Measurements from ENCODE around the gene STK17B. TPM values are rescaled to one million over a fixed set of nuclear protein-coding genes. Genes with fewer than 3 reads are reported as not detected.
A peak's percentile ranks its signal among the peaks of the same experiment; 100 is the strongest.

STK17B gene
- total and polyA plus RNA-seq, 2 of the 8 experiments (the other 6 are each of a cell fraction or from before 2014, with no cell fraction given): 1.8 to 10.5 TPM

DNA sequence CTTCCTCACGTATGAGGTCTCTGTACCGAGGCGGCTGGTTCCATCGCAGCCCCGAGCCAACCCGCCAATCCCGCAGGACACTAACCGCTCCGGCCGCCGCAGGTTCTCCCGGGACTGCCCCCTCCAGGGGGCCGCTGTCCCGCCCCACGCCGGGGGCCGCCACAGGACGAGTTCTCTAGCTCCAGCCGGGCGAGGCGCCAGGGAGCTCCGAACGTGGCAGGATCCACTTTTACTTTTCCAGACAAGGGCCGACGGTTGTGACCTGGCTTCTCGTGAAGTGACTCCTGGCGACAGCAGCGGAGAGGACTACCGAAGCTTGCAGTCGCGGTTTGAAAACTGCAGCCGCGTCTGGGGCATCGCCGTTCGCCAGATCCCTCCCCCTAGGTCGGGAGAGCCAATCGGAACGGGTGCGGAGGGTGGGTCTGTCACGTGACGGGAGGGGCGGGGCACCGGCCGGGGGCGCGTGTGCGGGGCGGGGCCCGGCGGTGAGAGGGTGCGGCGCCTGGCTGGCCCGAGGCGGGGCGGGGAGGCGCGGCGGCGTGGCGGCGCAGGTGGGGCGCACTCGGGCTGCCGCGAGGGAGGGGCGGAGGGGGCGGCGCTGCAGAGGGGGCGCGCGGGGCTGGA is at the start of gene STK17B (continued):
- TF ChIP-seq, protein P1, sequence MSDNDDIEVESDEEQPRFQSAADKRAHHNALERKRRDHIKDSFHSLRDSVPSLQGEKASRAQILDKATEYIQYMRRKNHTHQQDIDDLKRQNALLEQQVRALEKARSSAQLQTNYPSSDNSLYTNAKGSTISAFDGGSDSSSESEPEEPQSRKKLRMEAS (IDR thresholded peaks at IDR 0.05): peak; percentile 38; the same call in 1 of the 2 replicates
- TF ChIP-seq NRF1 (IDR thresholded peaks at IDR 0.05; ENCODE audit: low read depth, low read length): no peak
- TF ChIP-seq SIX5 (IDR thresholded peaks at IDR 0.05; ENCODE audit: low read depth, low read length): no peak
- no peak for TF ChIP-seq JUN (IDR thresholded peaks at IDR 0.05; ENCODE audit: low read depth, low read length)
- TF ChIP-seq SIRT6 (IDR thresholded peaks at IDR 0.05; ENCODE audit: low read length): no peak
- no peak for TF ChIP-seq GABPA (IDR thresholded peaks at IDR 0.05; ENCODE audit: borderline replicate concordance, insufficient read depth, low read length)
- TF ChIP-seq KDM1A (IDR thresholded peaks at IDR 0.05; ENCODE audit: borderline replicate concordance, low read length): no peak
- TF ChIP-seq BRCA1 (IDR thresholded peaks at IDR 0.05; ENCODE audit: low read depth, low read length): no peak
- no peak for TF ChIP-seq FOSL1 (IDR thresholded peaks at IDR 0.05; ENCODE audit: insufficient read depth, low read depth, low read length)
- no peak for TF ChIP-seq CEBPB (IDR thresholded peaks at IDR 0.05; ENCODE audit: low read depth, low read length)
- TF ChIP-seq, protein P2, sequence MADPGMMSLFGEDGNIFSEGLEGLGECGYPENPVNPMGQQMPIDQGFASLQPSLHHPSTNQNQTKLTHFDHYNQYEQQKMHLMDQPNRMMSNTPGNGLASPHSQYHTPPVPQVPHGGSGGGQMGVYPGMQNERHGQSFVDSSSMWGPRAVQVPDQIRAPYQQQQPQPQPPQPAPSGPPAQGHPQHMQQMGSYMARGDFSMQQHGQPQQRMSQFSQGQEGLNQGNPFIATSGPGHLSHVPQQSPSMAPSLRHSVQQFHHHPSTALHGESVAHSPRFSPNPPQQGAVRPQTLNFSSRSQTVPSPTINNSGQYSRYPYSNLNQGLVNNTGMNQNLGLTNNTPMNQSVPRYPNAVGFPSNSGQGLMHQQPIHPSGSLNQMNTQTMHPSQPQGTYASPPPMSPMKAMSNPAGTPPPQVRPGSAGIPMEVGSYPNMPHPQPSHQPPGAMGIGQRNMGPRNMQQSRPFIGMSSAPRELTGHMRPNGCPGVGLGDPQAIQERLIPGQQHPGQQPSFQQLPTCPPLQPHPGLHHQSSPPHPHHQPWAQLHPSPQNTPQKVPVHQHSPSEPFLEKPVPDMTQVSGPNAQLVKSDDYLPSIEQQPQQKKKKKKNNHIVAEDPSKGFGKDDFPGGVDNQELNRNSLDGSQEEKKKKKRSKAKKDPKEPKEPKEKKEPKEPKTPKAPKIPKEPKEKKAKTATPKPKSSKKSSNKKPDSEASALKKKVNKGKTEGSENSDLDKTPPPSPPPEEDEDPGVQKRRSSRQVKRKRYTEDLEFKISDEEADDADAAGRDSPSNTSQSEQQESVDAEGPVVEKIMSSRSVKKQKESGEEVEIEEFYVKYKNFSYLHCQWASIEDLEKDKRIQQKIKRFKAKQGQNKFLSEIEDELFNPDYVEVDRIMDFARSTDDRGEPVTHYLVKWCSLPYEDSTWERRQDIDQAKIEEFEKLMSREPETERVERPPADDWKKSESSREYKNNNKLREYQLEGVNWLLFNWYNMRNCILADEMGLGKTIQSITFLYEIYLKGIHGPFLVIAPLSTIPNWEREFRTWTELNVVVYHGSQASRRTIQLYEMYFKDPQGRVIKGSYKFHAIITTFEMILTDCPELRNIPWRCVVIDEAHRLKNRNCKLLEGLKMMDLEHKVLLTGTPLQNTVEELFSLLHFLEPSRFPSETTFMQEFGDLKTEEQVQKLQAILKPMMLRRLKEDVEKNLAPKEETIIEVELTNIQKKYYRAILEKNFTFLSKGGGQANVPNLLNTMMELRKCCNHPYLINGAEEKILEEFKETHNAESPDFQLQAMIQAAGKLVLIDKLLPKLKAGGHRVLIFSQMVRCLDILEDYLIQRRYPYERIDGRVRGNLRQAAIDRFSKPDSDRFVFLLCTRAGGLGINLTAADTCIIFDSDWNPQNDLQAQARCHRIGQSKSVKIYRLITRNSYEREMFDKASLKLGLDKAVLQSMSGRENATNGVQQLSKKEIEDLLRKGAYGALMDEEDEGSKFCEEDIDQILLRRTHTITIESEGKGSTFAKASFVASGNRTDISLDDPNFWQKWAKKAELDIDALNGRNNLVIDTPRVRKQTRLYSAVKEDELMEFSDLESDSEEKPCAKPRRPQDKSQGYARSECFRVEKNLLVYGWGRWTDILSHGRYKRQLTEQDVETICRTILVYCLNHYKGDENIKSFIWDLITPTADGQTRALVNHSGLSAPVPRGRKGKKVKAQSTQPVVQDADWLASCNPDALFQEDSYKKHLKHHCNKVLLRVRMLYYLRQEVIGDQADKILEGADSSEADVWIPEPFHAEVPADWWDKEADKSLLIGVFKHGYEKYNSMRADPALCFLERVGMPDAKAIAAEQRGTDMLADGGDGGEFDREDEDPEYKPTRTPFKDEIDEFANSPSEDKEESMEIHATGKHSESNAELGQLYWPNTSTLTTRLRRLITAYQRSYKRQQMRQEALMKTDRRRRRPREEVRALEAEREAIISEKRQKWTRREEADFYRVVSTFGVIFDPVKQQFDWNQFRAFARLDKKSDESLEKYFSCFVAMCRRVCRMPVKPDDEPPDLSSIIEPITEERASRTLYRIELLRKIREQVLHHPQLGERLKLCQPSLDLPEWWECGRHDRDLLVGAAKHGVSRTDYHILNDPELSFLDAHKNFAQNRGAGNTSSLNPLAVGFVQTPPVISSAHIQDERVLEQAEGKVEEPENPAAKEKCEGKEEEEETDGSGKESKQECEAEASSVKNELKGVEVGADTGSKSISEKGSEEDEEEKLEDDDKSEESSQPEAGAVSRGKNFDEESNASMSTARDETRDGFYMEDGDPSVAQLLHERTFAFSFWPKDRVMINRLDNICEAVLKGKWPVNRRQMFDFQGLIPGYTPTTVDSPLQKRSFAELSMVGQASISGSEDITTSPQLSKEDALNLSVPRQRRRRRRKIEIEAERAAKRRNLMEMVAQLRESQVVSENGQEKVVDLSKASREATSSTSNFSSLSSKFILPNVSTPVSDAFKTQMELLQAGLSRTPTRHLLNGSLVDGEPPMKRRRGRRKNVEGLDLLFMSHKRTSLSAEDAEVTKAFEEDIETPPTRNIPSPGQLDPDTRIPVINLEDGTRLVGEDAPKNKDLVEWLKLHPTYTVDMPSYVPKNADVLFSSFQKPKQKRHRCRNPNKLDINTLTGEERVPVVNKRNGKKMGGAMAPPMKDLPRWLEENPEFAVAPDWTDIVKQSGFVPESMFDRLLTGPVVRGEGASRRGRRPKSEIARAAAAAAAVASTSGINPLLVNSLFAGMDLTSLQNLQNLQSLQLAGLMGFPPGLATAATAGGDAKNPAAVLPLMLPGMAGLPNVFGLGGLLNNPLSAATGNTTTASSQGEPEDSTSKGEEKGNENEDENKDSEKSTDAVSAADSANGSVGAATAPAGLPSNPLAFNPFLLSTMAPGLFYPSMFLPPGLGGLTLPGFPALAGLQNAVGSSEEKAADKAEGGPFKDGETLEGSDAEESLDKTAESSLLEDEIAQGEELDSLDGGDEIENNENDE (IDR thresholded peaks at IDR 0.05; ENCODE audit: insufficient replicate concordance, low read length): no peak
- TF ChIP-seq SP2 (IDR thresholded peaks at IDR 0.05; ENCODE audit: low read length): no peak

Measured in H1 (cell line).